ENCODE results near the gene ARID4B.

DNA sequence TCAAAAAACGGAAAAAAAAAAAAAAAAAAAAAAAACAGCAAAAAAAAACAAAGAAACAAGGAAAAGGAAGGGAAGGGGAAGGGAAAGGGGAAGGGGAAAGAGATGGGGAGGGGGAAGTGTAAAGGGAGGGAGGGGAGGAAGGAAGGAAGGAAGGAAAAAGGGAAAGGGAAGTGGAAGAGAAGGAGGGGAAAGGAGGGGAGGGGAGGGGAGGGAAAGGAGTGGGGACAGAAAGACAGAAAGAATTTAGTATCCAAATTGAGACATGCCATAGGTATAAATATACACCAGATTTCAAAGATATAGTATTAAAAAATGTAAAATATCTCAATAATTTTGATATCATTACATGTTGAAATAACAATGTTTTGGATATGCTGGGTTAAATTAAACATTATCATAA, 25.8 kb downstream of the ARID4B start:
- TF ChIP-seq, protein P1, sequence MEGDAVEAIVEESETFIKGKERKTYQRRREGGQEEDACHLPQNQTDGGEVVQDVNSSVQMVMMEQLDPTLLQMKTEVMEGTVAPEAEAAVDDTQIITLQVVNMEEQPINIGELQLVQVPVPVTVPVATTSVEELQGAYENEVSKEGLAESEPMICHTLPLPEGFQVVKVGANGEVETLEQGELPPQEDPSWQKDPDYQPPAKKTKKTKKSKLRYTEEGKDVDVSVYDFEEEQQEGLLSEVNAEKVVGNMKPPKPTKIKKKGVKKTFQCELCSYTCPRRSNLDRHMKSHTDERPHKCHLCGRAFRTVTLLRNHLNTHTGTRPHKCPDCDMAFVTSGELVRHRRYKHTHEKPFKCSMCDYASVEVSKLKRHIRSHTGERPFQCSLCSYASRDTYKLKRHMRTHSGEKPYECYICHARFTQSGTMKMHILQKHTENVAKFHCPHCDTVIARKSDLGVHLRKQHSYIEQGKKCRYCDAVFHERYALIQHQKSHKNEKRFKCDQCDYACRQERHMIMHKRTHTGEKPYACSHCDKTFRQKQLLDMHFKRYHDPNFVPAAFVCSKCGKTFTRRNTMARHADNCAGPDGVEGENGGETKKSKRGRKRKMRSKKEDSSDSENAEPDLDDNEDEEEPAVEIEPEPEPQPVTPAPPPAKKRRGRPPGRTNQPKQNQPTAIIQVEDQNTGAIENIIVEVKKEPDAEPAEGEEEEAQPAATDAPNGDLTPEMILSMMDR (IDR thresholded peaks at IDR 0.05) = no peak
- TF ChIP-seq POLR2A (IDR thresholded peaks at IDR 0.05) (no peak), POLR2AphosphoS5 (IDR thresholded peaks at IDR 0.05) (no peak), EP300 (IDR thresholded peaks at IDR 0.05) (no peak)

Measured in gastroesophageal sphincter (tissue), 3 donors.